OCI-LY3 (cell line): ENCODE results near the gene DDX59.

Experiments used
- H2AFZ ChIP-seq: fragments of 200-600, 300-600 bp; shearing (Covaris generic); 2 replicates; pipeline ENCODE4 v1.6.0; 2014; ENCODE audit warnings: antibody characterized with exemption, low read depth, low read length
- H3K27ac ChIP-seq: fragments of 200-600, 300-600 bp; sonication (generic); 2 replicates; pipeline ENCODE4 v1.5.1; 2014; ENCODE audit warnings: mild to moderate bottlenecking, low read length, moderate library complexity, mixed read lengths
- H3K27me3 ChIP-seq: fragments of 200-600, 300-600 bp; sonication (generic); 2 replicates; pipeline ENCODE4 v1.6.1; 2014; ENCODE audit warnings: low read depth, low read length, mixed read lengths
- H3K36me3 ChIP-seq: fragments of 200-600, 300-600 bp; sonication (generic); replicated peaks from 2 replicates; pipeline ENCODE3; 2014; ENCODE audit warnings: low read depth, low read length, mixed read lengths
- H3K4me1 ChIP-seq: fragments of 300-600, 200-600 bp; sonication (generic); 2 replicates; pipeline ENCODE4 v1.6.1; 2014; ENCODE audit warnings: low read length, mixed read lengths
- H3K4me2 ChIP-seq: fragments of 200-600, 300-600 bp; sonication (generic); 2 replicates; pipeline ENCODE4 v1.6.1; 2014; ENCODE audit warnings: low read length, mixed read lengths
- H3K4me3 ChIP-seq: fragments of 300-600, 200-600 bp; sonication (generic); 2 replicates; pipeline ENCODE4 v1.5.1; 2014; ENCODE audit warnings: antibody characterized with exemption, mild to moderate bottlenecking, low read length, moderate library complexity
- H3K79me2 ChIP-seq: fragments of 300-600, 200-600 bp; shearing (Covaris generic); 2 replicates; pipeline ENCODE4 v1.6.1; 2014; ENCODE audit warnings: mild to moderate bottlenecking, low read length, mixed read lengths
- H3K9ac ChIP-seq: fragments of 300-600, 200-600 bp; shearing (Covaris generic); 2 replicates; pipeline ENCODE4 v1.6.0; 2014; ENCODE audit warnings: mild to moderate bottlenecking, low read length, moderate library complexity
- H3K9me3 ChIP-seq: fragments of 200-600, 300-600 bp; shearing (Covaris generic); 2 replicates; pipeline ENCODE4 v1.6.1; 2014; ENCODE audit warnings: low read length, mixed read lengths; ENCODE audit not compliant: insufficient read depth
- H4K20me1 ChIP-seq: fragments of 200-600, 300-600 bp; sonication (generic); 2 replicates; pipeline ENCODE4 v1.6.1; 2016; ENCODE audit warnings: low read length, mixed read lengths; ENCODE audit not compliant: insufficient read depth
- CTCF ChIP-seq: fragments of 200-600, 300-600 bp; sonication (generic); IDR thresholded peaks from 2 replicates; pipeline ENCODE4 v1.5.1; 2014; ENCODE audit warnings: antibody characterized with exemption, low read length, low read depth
- EZH2phosphoT487 ChIP-seq: fragments of 200-600 bp; shearing (Covaris generic); IDR thresholded peaks from 2 replicates; pipeline ENCODE4 v1.6.1; 2018; ENCODE audit warnings: antibody characterized with exemption, mixed run types, low read depth

Gene DDX59

GRCh38 chr1:200626853-200627534 lies 42.7 kb downstream of the DDX59 start:
- Histone ChIP-seq H3K9me3 (no peaks in the 10 kb centered on the region), H3K36me3 (no peaks in the 10 kb centered on the region), H2AFZ (no peak overlapping the region), H4K20me1 (peaks cover 3% of the 10 kb centered on the region; the same call in 1 of the 2 replicates), H3K4me1 (peaks cover 63% of the 10 kb centered on the region), H3K27me3 (no peaks in the 10 kb centered on the region), H3K9ac (no peak overlapping the region), H3K4me3 (peak overlapping the region; percentile 71), H3K79me2 (no peaks in the 10 kb centered on the region), H3K27ac (no peak overlapping the region; the same call in 1 of the 2 replicates), H3K4me2 (peak overlapping the region; percentile 91)
- TF ChIP-seq CTCF, result no peak
- no peak for TF ChIP-seq EZH2phosphoT487

- no peak overlapping the region for H2AFZ ChIP-seq
- peak overlapping the region; percentile 71 for H3K27ac ChIP-seq
Observed at GRCh38 chr1:200625381-200625824, 44.3 kb downstream of the DDX59 start.

GRCh38 chr1:200624679-200625335 lies 44.9 kb downstream of the DDX59 start:
- Histone ChIP-seq H3K27ac (peak overlapping the region; percentile 71), H4K20me1 (peaks cover 3% of the 10 kb centered on the region; the same call in 1 of the 2 replicates), H3K9ac (peak overlapping the region; percentile 0; the same call in 1 of the 2 replicates), H3K79me2 (peaks cover 4% of the 10 kb centered on the region; the same call in 1 of the 2 replicates), H3K4me1 (peaks cover 61% of the 10 kb centered on the region), H3K9me3 (no peaks in the 10 kb centered on the region), H3K36me3 (no peaks in the 10 kb centered on the region), H3K4me3 (peak overlapping the region; percentile 11), H2AFZ (no peak overlapping the region), H3K27me3 (no peaks in the 10 kb centered on the region), H3K4me2 (peak overlapping the region; percentile 39)
- TF ChIP-seq EZH2phosphoT487 (no peak), CTCF (no peak)

More at GRCh38 chr1:200625381-200625824, 44.3 kb downstream of the DDX59 start:
- no peaks in the 10 kb centered on the region for H3K9me3 ChIP-seq
- TF ChIP-seq EZH2phosphoT487 (no peak), CTCF (no peak)
- H4K20me1 ChIP-seq, result peaks cover 3% of the 10 kb centered on the region; the same call in 1 of the 2 replicates
- no peaks in the 10 kb centered on the region for H3K27me3 ChIP-seq
- H3K4me2 ChIP-seq, result peak overlapping the region; percentile 39
- H3K9ac ChIP-seq, result no peak overlapping the region
- peaks cover 59% of the 10 kb centered on the region for H3K4me1 ChIP-seq
- H3K36me3 ChIP-seq, result no peaks in the 10 kb centered on the region
- H3K79me2 ChIP-seq, result no peaks in the 10 kb centered on the region
- 0 out of 2 replicates have a peak overlapping the region, but pooled peaks have one; percentile 4 for H3K4me3 ChIP-seq
